HG03103 (cell line): ENCODE results near the gene BCL11B.

Experiments
- ATAC-seq: cut with Tn5 transposase; IDR thresholded peaks from one replicate; pipeline ENCODE4 v1.9.1; 2021; ENCODE audit warnings: low read depth; ENCODE audit not compliant: unreplicated experiment

Gene BCL11B

DNA sequence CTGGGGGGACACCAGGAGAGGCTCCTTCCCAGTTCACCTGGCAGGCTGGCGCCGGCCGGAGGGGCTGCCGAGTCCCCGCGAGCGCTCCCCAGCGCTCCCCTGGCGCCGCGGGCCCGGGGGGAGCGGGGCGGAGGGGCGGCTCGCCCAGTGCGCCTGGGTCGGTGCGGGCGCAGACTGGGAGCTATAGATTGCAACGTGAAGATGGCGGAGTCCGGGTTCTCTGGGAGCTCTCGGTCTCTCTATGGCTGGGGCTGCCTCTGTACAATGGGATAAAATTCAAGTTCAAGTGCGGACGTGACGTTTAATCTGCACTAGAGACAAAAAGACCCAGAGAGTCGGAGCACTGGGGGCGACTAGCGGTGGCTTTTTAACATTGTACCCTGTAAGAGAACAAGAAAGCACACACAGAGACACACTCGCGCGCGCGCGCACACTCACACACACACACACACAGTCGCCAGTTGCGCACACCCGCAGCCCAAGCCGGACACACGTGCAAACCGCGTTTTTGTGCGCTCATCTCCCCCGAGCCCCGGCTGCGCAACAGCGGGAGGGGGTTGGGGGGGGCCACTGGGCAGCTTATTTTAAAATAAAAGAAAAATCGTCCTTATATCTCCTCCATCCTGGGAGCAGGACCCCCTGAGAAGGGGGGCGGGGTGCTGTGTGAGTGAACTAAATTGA lies at the start of gene BCL11B:
Gene BCL11B, minus strand, starts transcription at position 247 of the 681 bp plus-strand sequence. CDS start 979 bp downstream, outside the sequence.
- peak; percentile 79 for ATAC-seq

DNA sequence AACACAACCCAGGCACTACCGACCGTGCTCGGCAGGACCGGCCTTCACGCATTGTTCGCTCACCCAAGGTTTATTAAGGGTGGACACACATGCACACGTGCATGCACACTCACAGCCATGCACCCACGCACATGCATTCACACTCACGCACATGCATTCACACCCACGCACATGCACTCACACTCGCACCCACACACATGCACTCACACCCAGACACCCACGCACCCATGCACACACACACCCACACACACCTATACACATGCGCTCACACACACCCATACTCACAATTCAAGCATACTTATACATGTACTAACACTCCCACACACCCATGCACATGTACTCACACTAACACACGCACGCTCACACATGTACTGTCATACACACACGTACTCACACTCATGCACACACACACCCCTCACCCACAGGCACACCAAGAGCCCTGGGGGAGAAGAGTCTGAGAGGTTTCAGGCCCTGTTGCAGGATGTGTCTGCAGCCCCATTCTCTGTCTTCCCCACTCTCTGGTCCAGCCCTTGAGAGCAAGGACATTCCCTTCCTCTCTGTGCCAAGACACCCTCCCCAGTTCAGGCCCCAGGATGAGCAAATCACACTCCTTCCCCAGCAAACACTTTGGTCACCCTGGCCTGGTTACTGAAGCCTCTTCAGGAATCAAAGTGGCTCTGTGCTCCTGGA lies 49.4 kb upstream of the BCL11B start:
- no peak for ATAC-seq

DNA sequence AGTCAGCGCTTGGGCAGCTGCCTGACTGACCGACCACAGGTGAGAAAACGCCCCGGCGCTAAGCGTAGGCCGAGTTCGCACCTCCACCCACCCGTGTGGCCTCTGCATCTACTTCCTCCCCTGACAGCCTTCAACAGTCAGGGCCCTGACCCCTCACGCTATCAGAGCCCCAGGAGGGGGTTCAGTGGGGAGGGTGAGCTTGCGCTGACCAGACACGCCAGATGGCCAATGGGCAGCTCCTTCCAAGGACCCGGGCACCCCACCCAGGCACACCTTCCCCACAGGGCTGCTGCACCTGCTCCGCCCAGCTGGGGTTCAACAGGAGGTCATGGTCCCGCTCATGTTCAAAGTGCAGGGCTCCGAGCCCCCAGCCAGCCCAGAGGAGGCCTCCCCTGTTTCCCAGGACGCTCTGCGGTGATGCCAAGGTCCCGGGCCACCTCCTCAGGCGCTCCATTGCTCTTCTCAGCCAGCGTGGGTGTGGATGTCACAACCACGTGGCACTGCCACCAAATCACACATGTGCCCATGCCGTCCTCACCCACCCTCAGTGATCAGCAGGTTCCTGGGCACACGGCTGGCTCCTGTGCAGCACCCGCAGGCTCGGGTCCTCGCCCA lies 48.7 kb upstream of the BCL11B start:
- ATAC-seq: no peak

- ATAC-seq: peak; percentile 62
Observed at GRCh38 chr14:99320105-99320572, 48.1 kb upstream of the BCL11B start.

- ATAC-seq: no peak
Observed at GRCh38 chr14:99318959-99319295, 46.9 kb upstream of the BCL11B start.

DNA sequence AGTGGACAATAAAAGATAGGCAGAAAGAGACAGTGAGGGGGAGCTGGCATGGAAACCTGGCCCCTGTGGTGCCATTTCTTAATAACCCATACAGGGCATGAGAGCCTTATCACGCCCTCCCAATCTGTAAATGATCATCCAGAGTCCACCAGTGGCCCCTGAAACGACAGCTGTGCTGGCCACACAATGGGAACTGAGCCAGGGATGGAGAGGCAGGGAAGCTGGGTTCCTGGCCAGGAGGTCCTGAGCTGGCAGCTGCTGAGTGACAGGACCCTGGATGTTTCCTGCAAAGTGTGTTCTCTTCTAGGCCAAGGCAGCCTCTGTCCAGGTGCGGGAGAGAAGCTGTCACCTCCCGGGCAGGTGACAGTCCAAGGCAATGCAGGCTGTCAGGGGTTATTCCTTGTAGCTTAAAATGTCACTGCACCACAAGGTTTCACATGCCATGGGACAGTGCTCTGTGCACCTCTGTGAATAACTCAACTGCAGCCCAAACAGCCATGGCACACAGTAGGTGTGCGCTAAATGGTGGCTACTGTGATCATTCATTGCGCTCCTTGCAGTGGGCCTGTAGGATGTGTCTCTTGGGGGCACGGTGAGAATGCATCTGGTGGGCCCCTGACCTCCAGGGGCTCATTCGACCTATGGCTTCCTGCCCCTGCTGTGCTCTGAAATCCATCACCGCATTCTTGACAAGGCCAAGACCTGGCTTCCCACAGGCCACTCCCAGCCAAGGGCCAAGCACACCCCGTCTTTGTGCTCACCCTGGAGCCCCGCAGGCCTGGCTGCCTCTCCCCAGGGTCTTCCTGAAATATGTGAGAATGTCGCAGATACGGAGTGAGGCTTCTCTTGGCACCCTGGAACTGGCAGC lies 46.3 kb upstream of the BCL11B start:
- ATAC-seq: no peak

- ATAC-seq: no peak
Observed at GRCh38 chr14:99317231-99318090, 45.5 kb upstream of the BCL11B start.

- no peak for ATAC-seq
Observed at GRCh38 chr14:99316281-99317163, 44.5 kb upstream of the BCL11B start.

DNA sequence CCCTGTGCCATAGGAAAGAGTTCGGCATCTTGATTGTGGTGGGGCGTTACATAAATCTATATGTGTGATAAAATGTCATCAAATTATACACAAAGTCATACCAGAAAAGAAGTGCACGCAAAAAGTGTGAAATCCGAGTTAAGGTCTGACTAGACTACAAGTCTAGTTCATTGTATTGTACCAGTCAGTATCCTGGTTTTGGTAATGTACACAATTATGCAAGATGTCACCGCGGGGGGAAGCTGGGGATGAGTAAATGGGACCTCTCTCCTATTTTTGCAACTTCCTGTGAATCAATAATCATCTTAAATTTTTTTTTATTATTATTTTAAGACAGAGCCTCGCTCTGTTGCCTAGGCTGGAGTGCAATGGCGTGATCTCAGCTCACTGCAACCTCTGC lies 43.2 kb upstream of the BCL11B start:
- no peak for ATAC-seq

DNA sequence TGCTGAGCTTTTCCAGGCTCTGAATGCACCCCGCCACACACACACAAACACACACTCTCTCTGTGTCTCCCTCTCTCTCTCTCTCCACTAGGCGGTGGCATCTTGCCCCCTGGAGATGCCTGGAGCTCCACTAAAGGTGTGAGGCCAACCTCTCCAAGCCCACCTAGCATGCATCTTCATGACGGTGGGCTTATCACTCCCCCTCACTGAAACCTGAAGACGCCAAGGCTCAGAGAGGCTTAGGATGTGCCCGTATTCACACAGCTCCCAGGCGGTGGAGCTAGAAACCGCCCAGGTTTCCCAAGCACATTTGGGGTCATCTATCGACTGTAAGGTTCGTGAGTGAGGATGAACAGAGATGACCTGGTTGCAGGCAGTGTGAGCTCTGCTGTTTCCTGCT lies 42.6 kb upstream of the BCL11B start:
- ATAC-seq: no peak

DNA sequence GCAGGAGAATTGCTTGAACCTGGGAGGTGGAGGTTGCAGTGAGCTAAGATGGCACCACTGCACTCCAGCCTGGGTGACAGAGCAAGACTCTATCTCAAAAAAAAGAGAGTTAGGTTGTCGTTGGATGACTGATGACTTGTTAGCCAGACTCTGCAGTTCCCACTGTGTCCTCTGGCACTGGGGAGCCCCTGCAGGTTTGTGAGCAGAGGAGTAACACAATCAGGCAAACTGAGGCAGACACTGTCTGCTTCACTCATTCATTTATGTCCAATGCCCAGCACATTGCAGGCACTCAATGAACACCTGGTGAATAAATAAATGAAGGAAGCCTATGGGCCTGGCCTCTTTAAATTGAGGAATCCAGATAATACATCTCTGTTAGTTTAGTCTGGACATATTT lies 41.2 kb upstream of the BCL11B start:
- no peak for ATAC-seq

- ATAC-seq: no peak
Observed at GRCh38 chr14:99312106-99312505, 40.1 kb upstream of the BCL11B start.

DNA sequence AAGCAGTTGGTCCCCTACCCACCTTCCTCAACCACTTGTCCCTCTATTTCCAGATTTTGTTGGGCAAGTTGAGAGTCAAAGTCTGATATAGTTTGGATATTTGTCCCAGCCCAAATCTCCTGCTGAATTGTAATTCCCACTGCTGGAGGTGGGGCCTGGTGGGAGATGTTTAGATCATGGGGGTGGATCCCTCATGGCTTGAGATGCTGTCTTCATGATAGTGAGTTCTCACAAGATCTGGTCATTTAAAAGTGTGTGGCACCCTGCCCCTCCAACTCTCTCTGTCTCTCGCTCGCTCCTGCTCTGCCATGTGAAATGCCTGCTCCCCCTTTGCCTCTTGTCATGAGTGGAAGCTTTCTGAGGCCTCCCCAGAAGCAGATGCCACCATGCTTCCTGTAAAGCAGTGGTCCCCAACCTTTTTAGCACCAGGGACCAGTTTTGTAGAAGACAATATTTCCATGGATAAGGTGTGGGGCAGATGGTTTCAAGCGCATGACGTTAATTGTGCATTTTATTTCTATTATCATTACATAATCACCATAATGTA lies 37.3 kb upstream of the BCL11B start:
- no peak for ATAC-seq

DNA sequence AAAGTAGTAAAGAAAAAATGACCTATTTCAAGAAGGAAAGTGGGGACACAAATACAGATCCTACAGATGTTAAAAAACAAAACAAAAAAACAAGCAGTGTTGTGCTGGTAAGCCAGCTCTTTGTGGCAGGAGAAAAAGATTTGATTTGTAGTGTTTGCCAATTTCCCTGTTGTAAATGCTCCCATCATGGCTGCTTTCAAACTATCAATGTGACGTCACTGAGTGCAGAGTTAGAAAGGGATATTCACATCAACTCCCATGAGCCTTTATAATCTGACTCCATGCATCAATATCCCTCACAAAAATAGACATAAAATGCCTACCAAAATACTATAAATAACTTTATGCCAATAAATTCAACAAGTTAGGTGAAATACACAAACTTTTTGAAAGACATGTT lies 32.2 kb upstream of the BCL11B start:
- no peak for ATAC-seq

DNA sequence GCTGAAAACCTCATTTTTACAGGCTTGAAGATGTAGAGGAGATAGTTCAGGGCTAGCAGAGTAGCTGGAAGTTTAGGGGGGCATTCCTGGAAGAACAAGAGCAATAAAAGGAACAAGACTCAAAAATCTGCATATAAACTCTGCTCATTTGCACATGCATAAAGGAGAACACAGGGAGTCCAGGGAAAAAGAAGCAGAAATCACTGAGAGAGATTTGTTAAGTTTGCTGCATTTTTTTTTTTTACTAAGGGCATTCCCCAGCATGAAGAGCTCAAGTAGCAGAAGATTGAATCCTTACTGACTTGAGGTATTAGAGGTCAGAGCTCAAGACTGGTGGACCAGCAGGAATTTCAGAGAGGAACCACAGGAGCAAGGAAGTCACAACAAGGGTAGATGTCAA lies 28.2 kb upstream of the BCL11B start:
- ATAC-seq: no peak

GRCh38 chr14:99296517-99296916 lies 24.5 kb upstream of the BCL11B start:
- no peak for ATAC-seq

GRCh38 chr14:99289394-99290189 lies 17.6 kb upstream of the BCL11B start:
- no peak for ATAC-seq

- ATAC-seq: no peak
Observed at GRCh38 chr14:99288948-99289347, 17.0 kb upstream of the BCL11B start.
